ENCODE results near the gene RBM14.
"Not testable (repeated sequence)": the region's sequence is repeated elsewhere in the genome, so short reads cannot be mapped to it uniquely, and the experiment has no call there.

The RBM14 gene, protein sequence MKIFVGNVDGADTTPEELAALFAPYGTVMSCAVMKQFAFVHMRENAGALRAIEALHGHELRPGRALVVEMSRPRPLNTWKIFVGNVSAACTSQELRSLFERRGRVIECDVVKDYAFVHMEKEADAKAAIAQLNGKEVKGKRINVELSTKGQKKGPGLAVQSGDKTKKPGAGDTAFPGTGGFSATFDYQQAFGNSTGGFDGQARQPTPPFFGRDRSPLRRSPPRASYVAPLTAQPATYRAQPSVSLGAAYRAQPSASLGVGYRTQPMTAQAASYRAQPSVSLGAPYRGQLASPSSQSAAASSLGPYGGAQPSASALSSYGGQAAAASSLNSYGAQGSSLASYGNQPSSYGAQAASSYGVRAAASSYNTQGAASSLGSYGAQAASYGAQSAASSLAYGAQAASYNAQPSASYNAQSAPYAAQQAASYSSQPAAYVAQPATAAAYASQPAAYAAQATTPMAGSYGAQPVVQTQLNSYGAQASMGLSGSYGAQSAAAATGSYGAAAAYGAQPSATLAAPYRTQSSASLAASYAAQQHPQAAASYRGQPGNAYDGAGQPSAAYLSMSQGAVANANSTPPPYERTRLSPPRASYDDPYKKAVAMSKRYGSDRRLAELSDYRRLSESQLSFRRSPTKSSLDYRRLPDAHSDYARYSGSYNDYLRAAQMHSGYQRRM

DNA sequence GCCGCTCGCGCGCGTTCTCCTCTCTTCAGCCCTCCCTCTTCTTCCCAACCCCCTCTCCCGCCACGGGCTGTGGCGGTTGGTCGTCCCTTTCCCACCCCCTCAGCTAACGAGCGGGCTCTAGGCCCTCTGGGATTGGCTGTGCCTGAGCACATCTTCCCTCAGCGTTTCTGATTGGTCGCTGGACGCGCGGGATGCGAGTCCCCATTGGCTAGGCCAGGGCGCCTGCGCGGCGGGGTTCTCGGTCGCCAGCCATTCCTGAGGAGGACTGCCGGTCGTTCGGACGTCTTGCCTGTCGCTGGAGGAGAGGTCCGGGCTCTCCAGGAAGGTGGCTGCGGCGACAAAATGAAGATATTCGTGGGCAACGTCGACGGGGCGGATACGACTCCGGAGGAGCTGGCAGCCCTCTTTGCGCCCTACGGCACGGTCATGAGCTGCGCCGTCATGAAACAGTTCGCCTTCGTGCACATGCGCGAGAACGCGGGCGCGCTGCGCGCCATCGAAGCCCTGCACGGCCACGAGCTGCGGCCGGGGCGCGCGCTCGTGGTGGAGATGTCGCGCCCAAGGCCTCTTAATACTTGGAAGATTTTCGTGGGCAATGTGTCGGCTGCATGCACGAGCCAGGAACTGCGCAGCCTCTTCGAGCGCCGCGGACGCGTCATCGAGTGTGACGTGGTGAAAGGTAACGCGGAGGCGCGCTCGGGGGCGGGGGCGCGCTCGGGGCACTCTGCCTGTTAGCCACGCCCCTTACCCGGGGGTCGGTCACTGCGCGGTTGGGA is at the start of gene RBM14:
TSS of gene RBM14 (plus strand) at position 252 of the 776 bp plus-strand sequence. CDS start at position 343, 91 bp downstream.
- peaks cover 7% of the 10 kb centered on the region; the same call in 1 of the 2 replicates for H3K4me1 ChIP-seq (ENCODE audit: insufficient read depth, low read length)
- no peaks in the 10 kb centered on the region for H3K9me3 ChIP-seq (ENCODE audit: control insufficient read depth, insufficient read depth, low read length)
- H3K36me3 ChIP-seq (ENCODE audit: insufficient read depth, low read length), result peaks cover 14% of the 10 kb centered on the region
- peak within 1 kb of the TSS; percentile 100 for H3K9ac ChIP-seq (ENCODE audit: low read depth, low read length)

- peak overlapping the region; percentile 36; the same call in 1 of the 2 replicates for H3K9ac ChIP-seq (ENCODE audit: low read depth, low read length)
- H3K9me3 ChIP-seq (ENCODE audit: control insufficient read depth, insufficient read depth, low read length), result no peaks in the 10 kb centered on the region; the same call in 1 of the 2 replicates
- peaks cover 15% of the 10 kb centered on the region for H3K4me1 ChIP-seq (ENCODE audit: insufficient read depth, low read length)
- H3K36me3 ChIP-seq (ENCODE audit: insufficient read depth, low read length), result no peaks in the 10 kb centered on the region
These were observed 48.7 kb upstream of the RBM14 start for GRCh38 chr11:66567787-66568123.

DNA sequence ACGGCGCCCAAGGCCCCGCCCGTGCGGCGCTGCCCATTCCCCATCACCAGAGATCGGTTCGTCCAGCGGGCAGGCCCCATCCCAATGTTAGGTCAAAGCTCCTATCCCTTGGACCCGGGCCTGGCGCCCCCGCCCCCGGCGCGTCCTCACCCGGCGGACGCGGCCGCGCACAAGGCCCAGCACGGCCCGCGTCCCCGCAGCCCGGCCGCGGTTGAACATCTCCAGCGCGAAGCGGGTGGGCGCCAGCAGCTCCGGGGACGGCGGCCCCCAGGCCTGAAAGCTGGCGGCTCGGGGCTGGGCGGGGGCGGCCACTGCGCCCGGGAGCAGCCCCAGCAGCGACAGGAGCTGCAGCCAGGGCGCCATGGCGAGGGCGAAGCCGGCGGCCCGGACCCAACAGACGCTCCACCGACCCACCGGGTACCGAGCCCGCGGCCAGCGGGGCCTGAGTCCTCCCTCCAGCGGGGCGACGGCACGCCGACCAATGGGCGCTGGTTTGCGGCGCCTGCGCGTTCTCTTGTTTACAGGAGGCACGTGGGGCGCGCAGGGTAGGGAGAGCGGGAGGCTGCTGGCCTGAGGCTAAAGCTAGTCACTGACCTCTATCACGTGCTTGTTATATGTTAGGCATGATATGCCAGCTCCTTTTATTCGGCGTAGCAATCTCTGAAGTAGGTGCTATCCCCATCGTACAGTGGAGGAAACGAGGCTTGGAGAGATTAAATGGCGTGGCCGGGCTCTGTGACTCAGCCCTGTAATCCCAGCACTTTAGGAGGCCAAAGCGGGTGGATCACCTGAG is 48.1 kb upstream of the RBM14 start, which contains the start of gene CTSF:
TSS of gene CTSF (minus strand) at position 483 of the 793 bp plus-strand sequence. CDS start at position 363, 120 bp downstream.
- Histone ChIP-seq H3K9me3 (ENCODE audit: control insufficient read depth, insufficient read depth, low read length) (no peaks in the 10 kb centered on the region; the same call in 1 of the 2 replicates), H3K36me3 (ENCODE audit: insufficient read depth, low read length) (no peaks in the 10 kb centered on the region), H3K9ac (ENCODE audit: low read depth, low read length) (peak within 1 kb of the TSS; percentile 36; the same call in 1 of the 2 replicates), H3K4me1 (ENCODE audit: insufficient read depth, low read length) (peaks cover 15% of the 10 kb centered on the region)

DNA sequence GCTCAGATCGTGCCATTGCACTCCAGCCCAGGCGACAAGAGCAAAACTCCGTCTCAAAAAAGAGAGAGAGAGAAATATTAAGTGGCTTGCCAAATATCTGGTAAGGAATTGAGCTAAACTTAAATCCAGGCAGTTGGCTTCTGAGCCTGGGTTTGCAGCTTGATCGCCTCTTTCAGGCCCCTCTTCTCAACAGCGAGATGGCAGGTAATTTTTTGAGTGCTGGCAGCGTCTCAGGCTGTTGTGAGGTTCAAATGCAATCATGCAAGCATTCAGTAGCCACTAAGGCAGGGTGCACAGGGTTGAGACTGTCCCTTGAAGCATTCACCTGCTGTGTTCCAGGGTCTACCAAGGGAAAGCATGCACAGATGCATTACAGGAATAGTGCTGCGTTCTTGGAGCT is 47.4 kb upstream of the RBM14 start:
- Histone ChIP-seq H3K36me3 (ENCODE audit: insufficient read depth, low read length) (no peaks in the 10 kb centered on the region), H3K9ac (ENCODE audit: low read depth, low read length) (no peak overlapping the region), H3K4me1 (ENCODE audit: insufficient read depth, low read length) (peaks cover 15% of the 10 kb centered on the region), H3K9me3 (ENCODE audit: control insufficient read depth, insufficient read depth, low read length) (no peaks in the 10 kb centered on the region; the same call in 1 of the 2 replicates)

DNA sequence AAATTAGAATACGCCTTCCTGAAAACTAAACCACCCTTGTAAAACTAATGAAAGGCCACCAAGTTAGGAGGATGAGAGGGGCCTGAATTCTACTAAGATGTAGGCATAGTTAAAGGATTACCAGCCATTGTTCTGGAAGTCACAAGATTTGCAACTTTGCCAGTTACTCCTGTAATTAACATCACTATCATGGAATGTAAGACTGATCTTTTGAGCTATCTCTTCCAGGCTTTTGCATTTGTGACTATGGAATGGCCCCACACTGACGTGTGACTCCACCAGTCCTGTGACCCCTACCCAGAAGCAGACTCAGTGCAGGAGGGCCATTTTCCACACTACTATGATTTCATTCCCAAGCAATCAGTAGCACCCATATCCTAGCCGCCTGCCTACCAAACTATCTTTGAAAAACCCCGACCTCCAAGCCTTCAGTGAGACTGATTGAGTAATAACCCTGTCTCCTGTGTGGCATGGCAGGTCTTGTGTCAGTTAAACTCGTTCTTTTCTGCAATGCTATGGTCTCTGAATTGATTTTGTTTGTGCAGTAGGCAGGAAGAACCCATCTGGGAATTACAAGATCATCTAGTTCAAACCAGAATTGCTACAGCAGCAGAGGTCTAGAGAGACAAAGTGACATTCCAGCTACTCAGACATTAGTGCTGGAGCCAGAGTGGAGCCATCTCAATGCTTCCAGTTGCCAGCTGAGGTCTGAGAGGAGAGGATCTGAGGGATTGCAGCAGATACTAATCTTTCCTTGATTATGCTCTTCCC is 46.2 kb upstream of the RBM14 start:
- H3K9me3 ChIP-seq (ENCODE audit: control insufficient read depth, insufficient read depth, low read length), result no peaks in the 10 kb centered on the region; the same call in 1 of the 2 replicates
- H3K4me1 ChIP-seq (ENCODE audit: insufficient read depth, low read length), result peaks cover 15% of the 10 kb centered on the region
- no peaks in the 10 kb centered on the region for H3K36me3 ChIP-seq (ENCODE audit: insufficient read depth, low read length)
- H3K9ac ChIP-seq (ENCODE audit: low read depth, low read length), result no peak overlapping the region

GRCh38 chr11:66570850-66571180 is 45.6 kb upstream of the RBM14 start:
- no peaks in the 10 kb centered on the region for H3K36me3 ChIP-seq (ENCODE audit: insufficient read depth, low read length)
- no peak overlapping the region for H3K9ac ChIP-seq (ENCODE audit: low read depth, low read length)
- no peaks in the 10 kb centered on the region; the same call in 1 of the 2 replicates for H3K9me3 ChIP-seq (ENCODE audit: control insufficient read depth, insufficient read depth, low read length)
- peaks cover 15% of the 10 kb centered on the region for H3K4me1 ChIP-seq (ENCODE audit: insufficient read depth, low read length)

DNA sequence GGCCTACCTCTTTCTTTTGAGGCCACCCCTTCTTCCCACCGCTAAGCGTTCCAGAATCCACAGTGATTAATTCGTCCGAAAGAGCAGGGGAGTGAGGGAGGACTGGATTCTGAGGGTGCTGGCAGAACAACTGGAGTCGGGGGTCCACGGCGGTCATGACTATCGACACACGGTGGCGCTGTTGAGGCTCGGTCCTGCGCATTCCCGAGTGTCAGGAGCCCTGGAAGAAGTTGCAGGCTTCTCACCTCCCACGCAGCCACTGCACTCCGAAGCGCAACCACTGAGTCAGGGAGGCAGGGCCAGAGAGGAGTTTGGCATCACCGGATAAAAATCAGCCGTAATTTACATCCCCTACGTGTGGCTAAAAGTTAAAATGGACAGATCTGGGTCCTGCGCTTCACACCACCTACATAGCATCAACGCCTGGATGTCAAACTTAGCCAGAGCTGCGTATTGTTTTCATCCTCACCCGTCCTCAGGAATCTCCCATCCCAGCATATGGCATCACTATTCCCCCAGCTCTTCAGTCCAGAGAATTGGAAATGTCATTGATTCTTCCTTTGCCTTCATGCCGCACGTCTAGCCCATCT is 37.3 kb upstream of the RBM14 start:
- Histone ChIP-seq H3K9me3 (ENCODE audit: control insufficient read depth, insufficient read depth, low read length) (0 out of 2 replicates have a peak, but pooled peaks cover 2% of the 10 kb centered on the region), H3K4me1 (ENCODE audit: insufficient read depth, low read length) (no peaks in the 10 kb centered on the region), H3K9ac (ENCODE audit: low read depth, low read length) (no peak overlapping the region), H3K36me3 (ENCODE audit: insufficient read depth, low read length) (no peaks in the 10 kb centered on the region)

DNA sequence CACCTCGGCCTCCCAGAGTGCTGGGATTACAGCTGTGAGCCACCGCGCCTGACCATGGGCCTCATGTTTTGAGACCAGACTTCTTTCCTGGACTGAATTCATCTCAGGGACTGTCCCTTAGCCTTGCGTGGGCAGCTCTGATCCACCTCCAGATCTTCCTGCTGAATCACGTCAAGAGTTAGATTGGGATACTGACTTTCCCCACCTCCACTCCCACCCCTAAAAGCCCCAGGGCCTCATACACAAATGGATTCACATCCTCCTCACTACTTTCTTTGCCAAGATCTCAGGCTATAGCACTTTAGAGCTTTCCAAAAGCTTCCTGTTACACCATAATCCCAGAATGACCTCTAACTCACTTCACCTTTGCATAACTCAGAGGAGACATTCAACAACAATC is 35.6 kb upstream of the RBM14 start:
- Histone ChIP-seq H3K9ac (ENCODE audit: low read depth, low read length) (no peak overlapping the region), H3K36me3 (ENCODE audit: insufficient read depth, low read length) (no peaks in the 10 kb centered on the region), H3K9me3 (ENCODE audit: control insufficient read depth, insufficient read depth, low read length) (0 out of 2 replicates have a peak, but pooled peaks cover 2% of the 10 kb centered on the region), H3K4me1 (ENCODE audit: insufficient read depth, low read length) (no peaks in the 10 kb centered on the region)

DNA sequence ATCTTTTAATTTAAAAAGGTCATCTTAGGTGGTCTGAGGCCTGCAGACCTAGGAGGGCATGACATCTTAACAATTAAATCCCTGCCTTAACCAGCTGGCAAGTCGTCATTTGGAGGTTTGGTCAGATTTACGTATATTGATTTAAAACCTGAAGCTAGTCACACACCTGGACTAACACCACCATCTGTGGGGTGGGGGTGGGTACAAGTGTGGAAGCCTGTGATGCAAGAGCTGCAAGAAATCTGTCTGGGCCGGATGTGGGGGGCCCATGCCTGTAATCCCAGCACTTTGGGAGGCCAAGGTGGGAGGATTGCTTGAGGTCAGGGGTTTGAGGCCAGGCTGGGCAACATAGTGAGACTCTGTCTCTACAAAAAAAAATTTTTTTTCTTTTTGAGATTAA is 35.2 kb upstream of the RBM14 start:
- H3K4me1 ChIP-seq (ENCODE audit: insufficient read depth, low read length), result no peaks in the 10 kb centered on the region
- H3K9me3 ChIP-seq (ENCODE audit: control insufficient read depth, insufficient read depth, low read length), result 0 out of 2 replicates have a peak, but pooled peaks cover 2% of the 10 kb centered on the region
- no peak overlapping the region for H3K9ac ChIP-seq (ENCODE audit: low read depth, low read length)
- no peaks in the 10 kb centered on the region for H3K36me3 ChIP-seq (ENCODE audit: insufficient read depth, low read length)

GRCh38 chr11:66582565-66583147 is 33.8 kb upstream of the RBM14 start:
- not testable (repeated sequence) for H3K9me3 ChIP-seq (ENCODE audit: control insufficient read depth, insufficient read depth, low read length); H3K36me3 ChIP-seq (ENCODE audit: insufficient read depth, low read length); H3K9ac ChIP-seq (ENCODE audit: low read depth, low read length); H3K4me1 ChIP-seq (ENCODE audit: insufficient read depth, low read length)

GRCh38 chr11:66585447-66585846 is 31.0 kb upstream of the RBM14 start:
- not testable (repeated sequence) for H3K36me3 ChIP-seq (ENCODE audit: insufficient read depth, low read length); H3K4me1 ChIP-seq (ENCODE audit: insufficient read depth, low read length); H3K9me3 ChIP-seq (ENCODE audit: control insufficient read depth, insufficient read depth, low read length); H3K9ac ChIP-seq (ENCODE audit: low read depth, low read length)

GRCh38 chr11:66586136-66586535 is 30.3 kb upstream of the RBM14 start:
- Histone ChIP-seq H3K4me1 (ENCODE audit: insufficient read depth, low read length) (no peaks in the 10 kb centered on the region), H3K9ac (ENCODE audit: low read depth, low read length) (no peak overlapping the region), H3K9me3 (ENCODE audit: control insufficient read depth, insufficient read depth, low read length) (peaks cover 2% of the 10 kb centered on the region; the same call in 1 of the 2 replicates), H3K36me3 (ENCODE audit: insufficient read depth, low read length) (no peaks in the 10 kb centered on the region)

GRCh38 chr11:66589315-66589714 is 27.1 kb upstream of the RBM14 start:
- not testable (repeated sequence) for H3K9ac ChIP-seq (ENCODE audit: low read depth, low read length); H3K36me3 ChIP-seq (ENCODE audit: insufficient read depth, low read length); H3K4me1 ChIP-seq (ENCODE audit: insufficient read depth, low read length); H3K9me3 ChIP-seq (ENCODE audit: control insufficient read depth, insufficient read depth, low read length)

Measured in ES-I3 (cell line).